Measurements from ENCODE around the gene CYB5R2. TPM values are rescaled to one million over a fixed set of nuclear protein-coding genes. Genes with fewer than 3 reads are reported as not detected.

CYB5R2 gene
- total RNA-seq, 1 donor from 2014 or later, result 17.7 TPM

DNA sequence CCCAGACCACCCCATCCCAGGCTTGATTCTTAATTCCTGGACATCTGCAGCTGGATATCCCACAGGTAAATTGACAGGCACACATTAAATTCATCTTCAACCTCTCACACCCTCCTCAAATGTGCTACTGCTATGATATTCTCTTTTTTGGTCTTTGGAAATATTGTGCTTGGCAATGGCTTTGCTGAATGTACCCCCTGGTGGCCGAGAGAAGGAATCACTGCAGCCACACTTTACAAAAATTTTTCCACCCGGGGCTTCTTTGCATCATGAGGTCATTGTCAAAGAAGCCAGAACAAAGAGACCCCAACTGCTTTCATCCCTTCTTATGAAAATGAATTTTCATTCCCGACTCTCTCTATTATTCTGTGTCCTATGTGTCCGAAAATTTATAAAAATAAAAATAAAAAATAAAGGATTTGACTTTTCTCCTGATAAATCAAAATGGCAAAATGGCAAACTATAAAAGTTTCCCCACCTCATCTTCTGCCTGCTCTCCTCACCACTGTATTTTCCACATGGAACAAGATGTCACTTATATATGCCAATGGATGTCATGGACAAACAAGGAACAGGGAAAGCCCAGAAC is 15.0 kb upstream of the CYB5R2 start:
- TF ChIP-seq, protein P1, sequence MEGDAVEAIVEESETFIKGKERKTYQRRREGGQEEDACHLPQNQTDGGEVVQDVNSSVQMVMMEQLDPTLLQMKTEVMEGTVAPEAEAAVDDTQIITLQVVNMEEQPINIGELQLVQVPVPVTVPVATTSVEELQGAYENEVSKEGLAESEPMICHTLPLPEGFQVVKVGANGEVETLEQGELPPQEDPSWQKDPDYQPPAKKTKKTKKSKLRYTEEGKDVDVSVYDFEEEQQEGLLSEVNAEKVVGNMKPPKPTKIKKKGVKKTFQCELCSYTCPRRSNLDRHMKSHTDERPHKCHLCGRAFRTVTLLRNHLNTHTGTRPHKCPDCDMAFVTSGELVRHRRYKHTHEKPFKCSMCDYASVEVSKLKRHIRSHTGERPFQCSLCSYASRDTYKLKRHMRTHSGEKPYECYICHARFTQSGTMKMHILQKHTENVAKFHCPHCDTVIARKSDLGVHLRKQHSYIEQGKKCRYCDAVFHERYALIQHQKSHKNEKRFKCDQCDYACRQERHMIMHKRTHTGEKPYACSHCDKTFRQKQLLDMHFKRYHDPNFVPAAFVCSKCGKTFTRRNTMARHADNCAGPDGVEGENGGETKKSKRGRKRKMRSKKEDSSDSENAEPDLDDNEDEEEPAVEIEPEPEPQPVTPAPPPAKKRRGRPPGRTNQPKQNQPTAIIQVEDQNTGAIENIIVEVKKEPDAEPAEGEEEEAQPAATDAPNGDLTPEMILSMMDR (IDR thresholded peaks at IDR 0.05), result peak; percentile 51 to 77 (median 70)
- no peak for TF ChIP-seq POLR2AphosphoS5 (IDR thresholded peaks at IDR 0.05; ENCODE audit: insufficient read depth in 1 of 2, low read depth in 1 of 2)
- Histone ChIP-seq H3K27ac (no peak overlapping the region), H3K9me3 (no peaks in the 10 kb centered on the region), H3K27me3 (no peaks in the 10 kb centered on the region), H3K36me3 (no peaks in the 10 kb centered on the region), H3K4me1 (no peaks in the 10 kb centered on the region), H3K4me3 (no peak overlapping the region)
- intact Hi-C loops (cut with DNase I), result no loop called here
- DNase-seq (ENCODE audit: extremely low spot score in 2 of 2), result no peak

DNA sequence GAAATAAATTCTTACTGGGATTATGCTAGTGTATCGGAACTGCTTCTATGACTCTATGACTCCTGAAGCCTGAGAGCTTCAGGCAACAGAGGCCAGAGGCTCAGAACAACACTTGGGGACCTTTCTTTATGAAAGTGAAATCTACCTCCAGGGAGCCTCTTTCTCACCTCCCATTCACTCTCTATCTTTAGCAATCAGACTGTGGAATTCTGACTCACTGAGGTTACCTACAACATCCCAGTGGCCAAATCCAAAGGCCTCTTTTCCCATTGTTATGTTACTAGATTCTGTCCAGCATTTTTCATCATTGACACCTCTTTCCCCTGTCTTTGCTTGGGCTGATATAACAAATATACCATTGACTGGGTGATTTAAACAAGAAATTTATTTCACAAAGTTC is 14.1 kb upstream of the CYB5R2 start:
- intact Hi-C loops (cut with DNase I), result no loop called here
- no peak overlapping the region for H3K27ac ChIP-seq
- H3K4me1 ChIP-seq, result no peaks in the 10 kb centered on the region
- no peaks in the 10 kb centered on the region for H3K27me3 ChIP-seq
- H3K9me3 ChIP-seq, result no peaks in the 10 kb centered on the region
- TF ChIP-seq, protein P1 (IDR thresholded peaks at IDR 0.05), result no peak
- TF ChIP-seq POLR2A (IDR thresholded peaks at IDR 0.05) (no peak), POLR2AphosphoS5 (IDR thresholded peaks at IDR 0.05; ENCODE audit: insufficient read depth in 1 of 2, low read depth in 1 of 2) (no peak)
- H3K4me3 ChIP-seq, result no peak overlapping the region
- DNase-seq (ENCODE audit: extremely low spot score in 2 of 2), result no peak
- H3K36me3 ChIP-seq, result no peaks in the 10 kb centered on the region

DNA sequence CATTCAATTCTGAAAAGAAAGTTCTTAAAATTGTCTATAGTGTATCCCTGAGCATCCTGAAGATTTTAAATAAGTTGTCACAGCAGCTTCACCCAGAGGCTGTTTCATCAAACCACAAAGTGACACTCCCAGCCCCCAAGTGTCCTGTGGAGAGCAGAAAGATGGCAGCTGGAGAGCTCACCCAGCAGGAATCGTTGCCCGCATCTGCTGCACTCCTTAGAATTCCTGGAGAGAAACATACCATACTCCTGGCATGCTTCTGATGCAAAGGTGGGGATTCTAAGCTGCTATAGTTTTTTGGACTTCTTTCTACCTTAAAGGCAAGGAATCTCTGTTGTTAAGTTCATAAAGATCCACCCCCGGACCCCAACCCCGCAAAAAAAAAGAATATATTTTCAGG is 13.5 kb upstream of the CYB5R2 start:
- no peaks in the 10 kb centered on the region for H3K36me3 ChIP-seq
- intact Hi-C loops (cut with DNase I), result no loop called here
- H3K4me3 ChIP-seq, result no peak overlapping the region
- TF ChIP-seq POLR2A (IDR thresholded peaks at IDR 0.05) (no peak), POLR2AphosphoS5 (IDR thresholded peaks at IDR 0.05; ENCODE audit: insufficient read depth in 1 of 2, low read depth in 1 of 2) (no peak)
- TF ChIP-seq, protein P1 (IDR thresholded peaks at IDR 0.05), result no peak
- H3K9me3 ChIP-seq, result no peaks in the 10 kb centered on the region
- no peak for DNase-seq (ENCODE audit: extremely low spot score in 2 of 2)
- H3K4me1 ChIP-seq, result no peaks in the 10 kb centered on the region
- H3K27ac ChIP-seq, result no peak overlapping the region
- no peaks in the 10 kb centered on the region for H3K27me3 ChIP-seq

DNA sequence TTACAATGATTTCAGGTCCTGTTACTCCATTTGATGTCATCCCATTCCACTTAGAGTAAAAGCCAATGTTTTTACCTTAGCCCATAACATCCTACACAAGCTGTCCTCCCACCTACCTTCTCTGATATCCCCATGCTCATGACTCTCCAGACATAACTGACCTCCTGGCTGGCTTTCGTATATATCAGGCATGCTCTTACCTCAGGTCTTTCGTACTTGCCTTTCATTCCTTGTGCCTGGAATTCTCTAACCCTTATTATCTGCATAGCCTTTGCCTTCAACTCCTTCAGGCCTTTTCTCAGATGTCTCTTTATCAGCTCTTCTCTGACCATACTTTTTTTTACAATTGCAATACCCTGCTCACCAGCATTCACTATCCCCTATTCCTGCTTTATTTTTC is 10.3 kb upstream of the CYB5R2 start:
- TF ChIP-seq, protein P1 (IDR thresholded peaks at IDR 0.05), result no peak
- TF ChIP-seq POLR2A (IDR thresholded peaks at IDR 0.05), result no peak
- no peaks in the 10 kb centered on the region for H3K36me3 ChIP-seq
- H3K27ac ChIP-seq, result no peak overlapping the region
- intact Hi-C loops (cut with DNase I), result no loop called here
- no peaks in the 10 kb centered on the region for H3K27me3 ChIP-seq
- no peaks in the 10 kb centered on the region for H3K9me3 ChIP-seq
- H3K4me3 ChIP-seq, result no peak overlapping the region
- DNase-seq (ENCODE audit: extremely low spot score in 2 of 2), result no peak
- peaks cover 3% of the 10 kb centered on the region for H3K4me1 ChIP-seq

DNA sequence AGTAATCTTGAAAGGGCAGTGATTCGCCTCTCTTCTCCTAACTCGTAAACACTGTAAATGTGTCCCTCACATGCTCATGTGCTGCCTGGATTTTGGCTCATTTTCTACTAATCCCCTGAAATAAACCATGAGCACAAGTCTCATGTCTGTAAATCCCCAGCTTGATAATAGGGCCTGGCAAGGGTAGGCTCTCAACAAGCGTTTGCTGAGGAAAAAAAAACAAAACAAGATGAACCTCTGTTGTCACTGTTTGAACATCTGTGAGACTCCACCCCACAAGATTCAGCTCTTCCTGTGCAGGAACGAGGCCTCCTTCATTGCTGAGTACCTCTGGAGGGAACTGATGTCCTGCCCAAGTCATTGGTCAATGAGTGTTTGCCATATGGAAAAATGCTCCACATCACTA is 4.5 kb upstream of the CYB5R2 start:
- intact Hi-C loops (cut with DNase I), result no loop called here
- Histone ChIP-seq H3K36me3 (no peaks in the 10 kb centered on the region), H3K9me3 (no peaks in the 10 kb centered on the region), H3K4me1 (peaks cover 43% of the 10 kb centered on the region), H3K27ac (peak overlapping the region; percentile 60), H3K27me3 (no peaks in the 10 kb centered on the region), H3K4me3 (no peak overlapping the region)
- no peak for DNase-seq (ENCODE audit: extremely low spot score in 2 of 2)
- TF ChIP-seq POLR2A (IDR thresholded peaks at IDR 0.05), result no peak
- TF ChIP-seq, protein P1 (IDR thresholded peaks at IDR 0.05), result no peak
- TF ChIP-seq POLR2AphosphoS5 (IDR thresholded peaks at IDR 0.05; ENCODE audit: insufficient read depth in 1 of 2, low read depth in 1 of 2), result no peak

Measured in vagina (tissue), 2 donors.